Neural cell (in vitro differentiated cells): ENCODE measurements around the gene ZCCHC24. TPM values are rescaled to one million over a fixed set of nuclear protein-coding genes. Genes with fewer than 3 reads are reported as not detected.

Experiments used
- H2AFZ ChIP-seq: fragments of 200-600, 300-800 bp; sonication (generic), shearing (Covaris generic); 2 replicates; pipeline ENCODE4 v1.6.0; 2014; ENCODE audit warnings: low read depth, mild to moderate bottlenecking, antibody characterized with exemption, low read length, moderate library complexity
- H3F3A ChIP-seq: fragments of 200-600 bp; shearing (Covaris generic); 2 replicates; pipeline ENCODE4 v1.6.1; 2016; ENCODE audit warnings: mild to moderate bottlenecking, moderate library complexity, mixed read lengths, antibody characterized with exemption, low read length; ENCODE audit not compliant: insufficient read depth, poor library complexity, severe bottlenecking
- H3K27ac ChIP-seq: fragments of 200-600, 300-800 bp; sonication (generic), shearing (Covaris generic); 2 replicates; pipeline ENCODE4 v1.5.1; 2014; ENCODE audit warnings: mild to moderate bottlenecking, low read length, moderate library complexity
- H3K27me3 ChIP-seq: fragments of 300-800, 200-600 bp; sonication (generic), shearing (Covaris generic); 2 replicates; pipeline ENCODE4 v1.6.0; 2014; ENCODE audit warnings: mild to moderate bottlenecking, low read depth, low read length, moderate library complexity; ENCODE audit not compliant: insufficient read depth
- H3K36me3 ChIP-seq: fragments of 300-800, 200-600 bp; sonication (generic), shearing (Covaris generic); 2 replicates; pipeline ENCODE4 v1.5.1; 2014; ENCODE audit warnings: mild to moderate bottlenecking, antibody characterized with exemption, low read length, moderate library complexity; ENCODE audit not compliant: insufficient read depth
- H3K4me2 ChIP-seq: fragments of 300-800, 200-600 bp; sonication (generic), shearing (Covaris generic); 2 replicates; pipeline ENCODE4 v1.6.0; 2014; ENCODE audit warnings: mild to moderate bottlenecking, low read length
- H3K4me3 ChIP-seq: fragments of 300-800, 200-600 bp; sonication (generic), shearing (Covaris generic); 2 replicates; pipeline ENCODE4 v1.5.1; 2014; ENCODE audit warnings: mild to moderate bottlenecking, low read length, moderate library complexity
- H3K79me2 ChIP-seq: fragments of 200-600 bp; shearing (Covaris generic); replicated peaks from 2 replicates; pipeline ENCODE4 v1.6.0; 2014; ENCODE audit warnings: mild to moderate bottlenecking, low read length, moderate library complexity; ENCODE audit not compliant: insufficient read depth
- H3K9ac ChIP-seq: fragments of 300-800, 200-600 bp; sonication (generic), shearing (Covaris generic); 2 replicates; pipeline ENCODE4 v1.6.1; 2016; ENCODE audit warnings: mild to moderate bottlenecking, low read length, mixed read lengths
- H3K9me2 ChIP-seq: fragments of 200-600 bp; shearing (Covaris generic); 2 replicates; pipeline ENCODE4 v1.6.1; 2016; ENCODE audit warnings: mild to moderate bottlenecking, low read length, mixed read lengths; ENCODE audit not compliant: insufficient read depth
- H3K9me3 ChIP-seq: fragments of 200-600, 300-800 bp; sonication (generic), shearing (Covaris generic); 2 replicates; pipeline ENCODE4 v1.6.1; 2016; ENCODE audit warnings: mild to moderate bottlenecking, mixed run types, low read length, moderate library complexity, mixed read lengths
- H4K20me1 ChIP-seq: fragments of 200-600 bp; shearing (Covaris generic); 2 replicates; pipeline ENCODE4 v1.6.1; 2016; ENCODE audit warnings: mild to moderate bottlenecking, mixed run types; ENCODE audit not compliant: insufficient read depth
- CTCF ChIP-seq: fragments of 450-650 bp; IDR thresholded peaks from 2 replicates; pipeline ENCODE4 v1.5.1; 2014; ENCODE audit warnings: antibody characterized with exemption, mild to moderate bottlenecking, moderate library complexity; ENCODE audit not compliant: poor library complexity, severe bottlenecking
- EP300 ChIP-seq: fragments of 450-650 bp; conservative IDR thresholded peaks from 2 replicates; pipeline ENCODE4 v1.6.1; 2014; ENCODE audit warnings: antibody characterized with exemption, mild to moderate bottlenecking, moderate library complexity; ENCODE audit not compliant: poor library complexity, severe bottlenecking
- EZH2 ChIP-seq: fragments of 200-600, 300-800 bp; shearing (Covaris generic), sonication (generic); IDR thresholded peaks from 2 replicates; pipeline ENCODE4 v1.6.1; 2014; ENCODE audit warnings: antibody characterized with exemption, low read length, borderline replicate concordance, mild to moderate bottlenecking; ENCODE audit not compliant: insufficient read depth, poor library complexity, severe bottlenecking
- MXI1 ChIP-seq: fragments of 450-650 bp; conservative IDR thresholded peaks from 2 replicates; pipeline ENCODE4 v1.6.1; 2014; ENCODE audit warnings: antibody characterized with exemption, mild to moderate bottlenecking; ENCODE audit not compliant: poor library complexity, severe bottlenecking
- POLR2AphosphoS5 ChIP-seq: IDR thresholded peaks from 2 replicates; pipeline ENCODE4 v1.6.1; 2012
- RAD21 ChIP-seq: fragments of 450-650 bp; conservative IDR thresholded peaks from 2 replicates; pipeline ENCODE4 v1.6.1; 2014; ENCODE audit warnings: antibody characterized with exemption, mild to moderate bottlenecking, moderate library complexity
- REST ChIP-seq: IDR thresholded peaks from 2 replicates; pipeline ENCODE4 v1.6.1; 2012; ENCODE audit warnings: borderline replicate concordance
- SMC3 ChIP-seq: fragments of 450-650 bp; conservative IDR thresholded peaks from 2 replicates; pipeline ENCODE4 v1.6.1; 2014; ENCODE audit warnings: antibody characterized with exemption, mild to moderate bottlenecking, moderate library complexity; ENCODE audit not compliant: poor library complexity
- polyA plus RNA-seq: library from polyadenylated mRNA; depleted of rRNA; stranded (reverse); fragments of >200 nt; gene quantifications from 2 replicates; pipeline ENCODE4 v1.2.3, GENCODE V29; 2014

ZCCHC24 gene
- polyA plus RNA-seq, 1 donor from 2014 or later = not detected

DNA sequence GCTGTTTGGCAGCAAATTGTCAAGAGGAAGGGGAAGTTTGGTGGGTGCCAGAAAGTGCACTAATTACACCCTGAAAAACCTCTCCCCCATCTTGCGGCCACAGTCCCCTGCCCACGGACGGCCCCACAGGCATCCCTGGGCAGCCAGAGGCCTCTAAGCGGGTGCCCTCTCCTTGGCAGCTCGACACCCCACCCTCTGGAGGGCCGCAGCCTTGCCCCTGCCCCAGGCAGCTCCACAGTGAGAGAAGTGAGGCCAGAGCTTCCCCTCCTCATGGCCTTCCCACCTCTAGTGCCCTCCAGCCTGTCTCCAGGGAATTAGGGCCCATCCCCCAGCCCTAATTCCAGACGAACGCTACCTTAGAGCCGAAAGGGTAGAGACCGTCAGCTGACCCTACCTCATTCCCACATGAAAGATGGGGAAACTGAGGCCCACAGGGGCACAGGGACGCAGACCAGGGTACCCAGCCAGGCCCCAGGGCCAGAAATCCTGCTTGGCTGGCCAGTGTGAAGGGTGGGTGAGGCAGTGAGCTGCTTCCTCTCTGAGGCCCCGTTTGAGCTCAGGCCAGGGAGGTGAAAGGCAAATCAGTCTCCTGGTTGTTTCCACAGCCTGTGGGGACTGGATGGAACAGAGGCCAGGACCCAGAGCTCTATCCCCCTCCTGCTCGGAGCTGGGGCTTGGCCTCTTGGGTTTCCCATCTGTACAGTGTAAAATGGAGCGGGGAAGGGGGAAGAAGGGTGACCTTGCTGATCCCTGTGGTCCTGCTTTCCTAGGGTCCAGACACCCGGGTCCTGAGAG lies 10.0 kb downstream of the ZCCHC24 start:
- no peaks in the 10 kb centered on the region for H3K36me3 ChIP-seq
- H3K4me2 ChIP-seq = no peak overlapping the region
- no peaks in the 10 kb centered on the region for H3K9me3 ChIP-seq
- no peaks in the 10 kb centered on the region for H3F3A ChIP-seq
- no peak overlapping the region for H3K4me3 ChIP-seq
- H3K9ac ChIP-seq = no peak overlapping the region
- H2AFZ ChIP-seq = no peak overlapping the region
- H3K9me2 ChIP-seq = no peaks in the 10 kb centered on the region
- no peaks in the 10 kb centered on the region for H3K79me2 ChIP-seq
- no peaks in the 10 kb centered on the region for H3K27me3 ChIP-seq
- H4K20me1 ChIP-seq = no peaks in the 10 kb centered on the region
- H3K27ac ChIP-seq = no peak overlapping the region
- TF ChIP-seq REST (no peak), MXI1 (no peak), EP300 (no peak), SMC3 (no peak), POLR2AphosphoS5 (no peak)

- no peaks in the 10 kb centered on the region for H3F3A ChIP-seq
- no peak overlapping the region for H3K4me3 ChIP-seq
- H3K36me3 ChIP-seq = no peaks in the 10 kb centered on the region
- no peak for TF ChIP-seq SMC3
- TF ChIP-seq CTCF = no peak
- no peak for TF ChIP-seq EZH2
- TF ChIP-seq POLR2AphosphoS5 = no peak
- TF ChIP-seq RAD21 = no peak
- H3K27ac ChIP-seq = no peak overlapping the region
- H3K9ac ChIP-seq = no peak overlapping the region
- no peaks in the 10 kb centered on the region for H3K27me3 ChIP-seq
- no peak overlapping the region for H2AFZ ChIP-seq
- no peaks in the 10 kb centered on the region for H3K9me2 ChIP-seq
- no peaks in the 10 kb centered on the region for H4K20me1 ChIP-seq
- H3K9me3 ChIP-seq = no peaks in the 10 kb centered on the region
- H3K79me2 ChIP-seq = no peaks in the 10 kb centered on the region
- no peak overlapping the region for H3K4me2 ChIP-seq
These were observed 10.6 kb downstream of the ZCCHC24 start for GRCh38 chr10:79434821-79435251.
